Loucy (cell line): ENCODE data around the gene ADAMTS15.

Source experiments
- CTCF ChIP-seq: fragments of 200-600 bp; sonication (generic); conservative IDR thresholded peaks from 2 replicates; pipeline ENCODE4 v1.5.1; 2014; ENCODE audit warnings: mild to moderate bottlenecking, antibody characterized with exemption, low read length
- EZH2phosphoT487 ChIP-seq: fragments of 200-600 bp; IDR thresholded peaks from 2 replicates; pipeline ENCODE4 v1.6.1; 2018; ENCODE audit warnings: antibody characterized with exemption, mild to moderate bottlenecking, moderate library complexity, borderline replicate concordance

- TF ChIP-seq EZH2phosphoT487 (no peak), CTCF (no peak)
These were observed 6.7 kb upstream of the ADAMTS15 start for GRCh38 chr11:130441719-130442118.
